PC-9 (cell line): Measurements from ENCODE around the gene FAM234A. TPM values are rescaled to one million over a fixed set of nuclear protein-coding genes. Genes with fewer than 3 reads are reported as not detected.

Source experiments
- BruUV-seq: library from RNA; stranded (reverse); fragments of 400-500 nt; replicated peaks from 2 replicates; lab custom pipeline; 2021; lab: Mats Ljungman, UMichigan
- CTCF ChIA-PET: fragments of 300-600 bp; sonication (Branson Sonifier 250); formaldehyde crosslinking; loops from one replicate; lab custom pipeline; 2022; ENCODE audit warnings: antibody characterized with exemption; lab: Charles Lee
- POLR2A ChIA-PET: fragments of 300-600 bp; sonication (Branson Sonifier 250); formaldehyde crosslinking; loops from one replicate; lab custom pipeline; 2022; ENCODE audit warnings: antibody characterized with exemption; ENCODE audit not compliant: unreplicated experiment; lab: Charles Lee
- DNase-seq, 2 experiments: peaks; one replicate each; pipeline versions ENCODE4 v3.0.0 to v3.0.0-alpha.2; 2015 to 2022; ENCODE audit warnings: mixed read lengths in 1 of 2
- H2AFZ ChIP-seq: fragments of 200-600 bp; sonication (generic); 2 replicates; pipeline ENCODE4 v1.8.1; 2017; ENCODE audit warnings: antibody characterized with exemption
- H3F3A ChIP-seq: fragments of 200-600 bp; sonication (generic); 2 replicates; pipeline ENCODE4 v1.8.1; 2017; ENCODE audit warnings: antibody characterized with exemption, mild to moderate bottlenecking, low read depth; ENCODE audit not compliant: insufficient read depth
- H3K27ac ChIP-seq: fragments of 200-600 bp; sonication (generic); 2 replicates; pipeline ENCODE4 v1.6.1; 2016; ENCODE audit warnings: mixed run types
- H3K27me3 ChIP-seq: fragments of 200-600 bp; sonication (generic); 2 replicates; pipeline ENCODE4 v1.6.1; 2016; ENCODE audit warnings: low read depth, mixed run types; ENCODE audit not compliant: insufficient read depth
- H3K36me3 ChIP-seq: fragments of 200-600 bp; sonication (generic); 2 replicates; pipeline ENCODE4 v1.6.1; 2016; ENCODE audit warnings: low read depth, mixed run types
- H3K4me1 ChIP-seq: fragments of 200-600 bp; sonication (generic); replicated peaks from 2 replicates; pipeline ENCODE4 v1.6.1; 2016; ENCODE audit warnings: mixed run types; ENCODE audit not compliant: insufficient read depth
- H3K4me2 ChIP-seq: fragments of 200-600 bp; sonication (generic); 2 replicates; pipeline ENCODE4 v1.6.1; 2017; ENCODE audit warnings: mixed run types
- H3K4me3 ChIP-seq: fragments of 200-600 bp; sonication (generic); 2 replicates; pipeline ENCODE4 v1.6.1; 2016; ENCODE audit warnings: mixed run types
- H3K79me2 ChIP-seq: fragments of 200-600 bp; sonication (generic); 2 replicates; pipeline ENCODE4 v1.6.1; 2017; ENCODE audit warnings: low read depth, mixed run types
- H3K9me2 ChIP-seq: fragments of 200-600 bp; sonication (generic); 2 replicates; pipeline ENCODE4 v1.8.1; 2017; ENCODE audit warnings: mild to moderate bottlenecking; ENCODE audit not compliant: insufficient read depth
- H3K9me3 ChIP-seq: fragments of 200-600 bp; sonication (generic); 2 replicates; pipeline ENCODE4 v1.8.1; 2016; ENCODE audit warnings: low read depth; ENCODE audit not compliant: insufficient read depth
- H4K20me1 ChIP-seq: fragments of 200-600 bp; sonication (generic); 2 replicates; pipeline ENCODE4 v1.8.1; 2017; ENCODE audit not compliant: insufficient read depth
- EZH2 ChIP-seq: fragments of 200-600 bp; sonication (generic); IDR thresholded peaks from 2 replicates; pipeline ENCODE4 v1.8.0; 2017; ENCODE audit warnings: antibody characterized with exemption, low read depth
- intact Hi-C: fragments of 100-400 bp; cut with micrococcal nuclease; formaldehyde crosslinking; loops from one replicate; pipeline ENCODE4 v1.10.0; 2022; ENCODE audit not compliant: unreplicated experiment
- total RNA-seq: library from RNA; stranded (reverse); gene quantifications from 2 replicates; pipeline ENCODE4 v1.2.3, GENCODE V29; 2021
- TF ChIP-seq, protein P1 (sequence below): fragments of 200-600 bp; sonication (generic); conservative IDR thresholded peaks from 2 replicates; pipeline ENCODE4 v1.6.1; 2017; ENCODE audit warnings: mixed run types, antibody characterized with exemption, mild to moderate bottlenecking, moderate library complexity

FAM234A gene
- total RNA-seq, 1 experiment from 2014 or later: 131 TPM

DNA sequence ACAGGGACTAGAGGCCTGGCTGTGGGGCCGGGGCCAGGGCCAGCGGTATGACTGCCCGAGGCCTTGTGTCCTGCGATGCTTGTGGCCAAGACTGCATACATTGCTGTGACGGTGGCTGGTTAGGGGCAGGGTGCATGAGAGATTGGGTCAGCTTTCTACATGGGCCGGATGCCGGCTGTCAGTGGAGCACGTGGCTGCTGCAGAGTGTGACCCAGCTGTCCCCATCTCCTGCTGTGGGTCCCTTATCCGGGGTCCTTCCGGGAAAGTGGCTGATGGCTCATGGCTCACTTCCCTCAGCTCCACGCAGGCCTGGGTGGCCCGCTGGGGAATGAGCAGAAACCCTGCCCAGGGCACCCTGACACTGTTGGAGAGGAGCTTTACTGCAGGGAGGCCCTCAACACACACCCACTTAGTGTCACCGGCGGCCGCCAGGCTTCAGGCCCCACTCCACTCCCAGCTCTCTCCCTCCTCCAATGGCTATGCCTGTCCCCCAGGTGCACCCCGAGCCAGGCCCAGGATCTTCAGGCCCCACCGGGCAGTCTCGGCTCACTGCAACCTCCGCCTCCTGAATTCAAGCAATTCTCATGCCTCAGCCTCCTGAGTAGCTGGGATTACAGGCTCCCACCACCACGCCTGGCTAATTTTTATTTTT is 41.9 kb downstream of the FAM234A start:
- CTCF ChIA-PET: no interaction called here
- H3K27me3 ChIP-seq: peaks cover 14% of the 10 kb centered on the region
- no peaks in the 10 kb centered on the region for H4K20me1 ChIP-seq
- H3K27ac ChIP-seq: no peak overlapping the region
- no peaks in the 10 kb centered on the region for H3K36me3 ChIP-seq
- POLR2A ChIA-PET: no interaction called here
- intact Hi-C loops: no loop called here
- H3F3A ChIP-seq: peaks cover 17% of the 10 kb centered on the region; the same call in 1 of the 2 replicates
- no peak for TF ChIP-seq EZH2
- TF ChIP-seq, protein P1, sequence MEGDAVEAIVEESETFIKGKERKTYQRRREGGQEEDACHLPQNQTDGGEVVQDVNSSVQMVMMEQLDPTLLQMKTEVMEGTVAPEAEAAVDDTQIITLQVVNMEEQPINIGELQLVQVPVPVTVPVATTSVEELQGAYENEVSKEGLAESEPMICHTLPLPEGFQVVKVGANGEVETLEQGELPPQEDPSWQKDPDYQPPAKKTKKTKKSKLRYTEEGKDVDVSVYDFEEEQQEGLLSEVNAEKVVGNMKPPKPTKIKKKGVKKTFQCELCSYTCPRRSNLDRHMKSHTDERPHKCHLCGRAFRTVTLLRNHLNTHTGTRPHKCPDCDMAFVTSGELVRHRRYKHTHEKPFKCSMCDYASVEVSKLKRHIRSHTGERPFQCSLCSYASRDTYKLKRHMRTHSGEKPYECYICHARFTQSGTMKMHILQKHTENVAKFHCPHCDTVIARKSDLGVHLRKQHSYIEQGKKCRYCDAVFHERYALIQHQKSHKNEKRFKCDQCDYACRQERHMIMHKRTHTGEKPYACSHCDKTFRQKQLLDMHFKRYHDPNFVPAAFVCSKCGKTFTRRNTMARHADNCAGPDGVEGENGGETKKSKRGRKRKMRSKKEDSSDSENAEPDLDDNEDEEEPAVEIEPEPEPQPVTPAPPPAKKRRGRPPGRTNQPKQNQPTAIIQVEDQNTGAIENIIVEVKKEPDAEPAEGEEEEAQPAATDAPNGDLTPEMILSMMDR: no peak
- H3K4me1 ChIP-seq: no peaks in the 10 kb centered on the region
- H3K4me3 ChIP-seq: no peak overlapping the region
- H3K9me3 ChIP-seq: no peaks in the 10 kb centered on the region
- H3K4me2 ChIP-seq: no peak overlapping the region
- no peaks in the 10 kb centered on the region for H3K79me2 ChIP-seq
- no peak overlapping the region for H2AFZ ChIP-seq
- DNase-seq: no peak
- no TSS peak for BruUV-seq
- no peaks in the 10 kb centered on the region for H3K9me2 ChIP-seq

DNA sequence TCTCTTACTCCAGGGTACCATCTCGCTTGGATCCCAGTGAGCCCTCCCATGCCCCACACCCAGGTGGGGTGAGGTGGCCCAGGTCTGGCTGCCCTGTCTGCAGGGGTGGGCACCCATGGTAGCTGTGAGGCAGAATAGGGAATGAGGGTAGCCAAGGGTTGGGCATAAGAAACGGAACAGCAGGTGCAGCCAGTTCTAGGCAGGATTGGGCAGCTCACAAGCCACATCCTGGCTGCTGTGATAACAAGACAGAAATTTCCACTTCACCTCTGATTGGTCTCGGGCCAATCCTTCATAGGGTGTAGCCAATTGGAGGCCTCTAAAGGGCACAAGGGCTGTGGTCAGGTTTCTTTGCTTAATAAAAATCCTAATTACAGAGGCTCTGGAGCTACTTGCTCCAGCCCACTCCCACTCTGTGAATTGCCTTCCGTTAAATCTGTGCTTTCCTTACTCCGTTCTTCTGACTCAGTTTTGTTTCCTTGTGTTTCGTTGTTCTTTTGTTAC is 44.3 kb downstream of the FAM234A start:
- peak; percentile 39 to 58 for DNase-seq
- Histone ChIP-seq H3K79me2 (no peaks in the 10 kb centered on the region), H3K4me2 (no peak overlapping the region), H3K9me2 (no peaks in the 10 kb centered on the region), H3F3A (peaks cover 12% of the 10 kb centered on the region; the same call in 1 of the 2 replicates), H3K4me1 (no peaks in the 10 kb centered on the region), H2AFZ (no peak overlapping the region), H3K27me3 (peaks cover 12% of the 10 kb centered on the region; the same call in 1 of the 2 replicates), H3K4me3 (no peak overlapping the region), H4K20me1 (no peaks in the 10 kb centered on the region), H3K9me3 (no peaks in the 10 kb centered on the region), H3K27ac (no peak overlapping the region), H3K36me3 (no peaks in the 10 kb centered on the region)
- intact Hi-C loops: no loop called here
- BruUV-seq: no TSS peak
- ChIA-PET CTCF (interaction anchor here (0.6 kb wide), 1 partner anchor 15 kb away, joined by 9 read pairs; no protein-coding TSS in a partner anchor), POLR2A (interaction anchor here (0.5 to 0.7 kb wide), 3 partner anchors 10 to 238 kb away, joined by 3 to 5 read pairs (median 3); no protein-coding TSS in a partner anchor)
- no peak for TF ChIP-seq EZH2
- TF ChIP-seq, protein P1: no peak

DNA sequence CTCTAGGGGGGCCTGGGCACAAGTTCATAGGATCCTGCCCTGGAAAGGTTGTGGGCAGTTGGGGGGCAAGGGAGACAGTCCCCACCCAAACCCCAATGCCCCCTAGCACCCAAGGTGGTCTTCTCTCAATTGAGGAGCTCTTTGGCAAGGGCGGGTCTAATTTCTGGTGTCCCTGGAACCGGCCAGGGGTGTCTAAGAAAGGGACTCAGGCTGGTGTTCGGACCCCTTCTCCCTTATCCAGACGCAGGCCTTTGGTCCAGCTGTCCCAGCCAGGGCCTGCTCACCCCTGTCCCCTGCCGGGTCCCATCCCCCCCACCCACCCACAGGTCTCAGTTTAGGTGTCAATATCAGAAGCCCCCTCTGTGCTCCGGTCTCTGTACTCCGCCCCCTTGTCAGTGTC is 44.9 kb downstream of the FAM234A start:
- Histone ChIP-seq H3K4me1 (no peaks in the 10 kb centered on the region), H3K27me3 (peaks cover 12% of the 10 kb centered on the region; the same call in 1 of the 2 replicates), H2AFZ (no peak overlapping the region), H3K79me2 (no peaks in the 10 kb centered on the region), H4K20me1 (no peaks in the 10 kb centered on the region), H3K4me3 (no peak overlapping the region), H3K27ac (no peak overlapping the region), H3K9me3 (no peaks in the 10 kb centered on the region), H3K9me2 (no peaks in the 10 kb centered on the region), H3K36me3 (no peaks in the 10 kb centered on the region), H3F3A (peaks cover 12% of the 10 kb centered on the region; the same call in 1 of the 2 replicates), H3K4me2 (no peak overlapping the region)
- TF ChIP-seq EZH2: no peak
- TF ChIP-seq, protein P1: no peak
- POLR2A ChIA-PET: interaction anchor here (0.6 to 0.7 kb wide), 2 partner anchors 10 to 237 kb away, joined by 3 to 5 read pairs; no protein-coding TSS in a partner anchor
- CTCF ChIA-PET: no interaction called here
- intact Hi-C loops: no loop called here
- no TSS peak for BruUV-seq
- DNase-seq: no peak
